ENCODE measurements around the gene HECTD4.

- TF ChIP-seq, protein P1, sequence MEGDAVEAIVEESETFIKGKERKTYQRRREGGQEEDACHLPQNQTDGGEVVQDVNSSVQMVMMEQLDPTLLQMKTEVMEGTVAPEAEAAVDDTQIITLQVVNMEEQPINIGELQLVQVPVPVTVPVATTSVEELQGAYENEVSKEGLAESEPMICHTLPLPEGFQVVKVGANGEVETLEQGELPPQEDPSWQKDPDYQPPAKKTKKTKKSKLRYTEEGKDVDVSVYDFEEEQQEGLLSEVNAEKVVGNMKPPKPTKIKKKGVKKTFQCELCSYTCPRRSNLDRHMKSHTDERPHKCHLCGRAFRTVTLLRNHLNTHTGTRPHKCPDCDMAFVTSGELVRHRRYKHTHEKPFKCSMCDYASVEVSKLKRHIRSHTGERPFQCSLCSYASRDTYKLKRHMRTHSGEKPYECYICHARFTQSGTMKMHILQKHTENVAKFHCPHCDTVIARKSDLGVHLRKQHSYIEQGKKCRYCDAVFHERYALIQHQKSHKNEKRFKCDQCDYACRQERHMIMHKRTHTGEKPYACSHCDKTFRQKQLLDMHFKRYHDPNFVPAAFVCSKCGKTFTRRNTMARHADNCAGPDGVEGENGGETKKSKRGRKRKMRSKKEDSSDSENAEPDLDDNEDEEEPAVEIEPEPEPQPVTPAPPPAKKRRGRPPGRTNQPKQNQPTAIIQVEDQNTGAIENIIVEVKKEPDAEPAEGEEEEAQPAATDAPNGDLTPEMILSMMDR (IDR thresholded peaks at IDR 0.05) = no peak
- TF ChIP-seq POLR2A (IDR thresholded peaks at IDR 0.05) = no peak
Measured at GRCh38 chr12:112297188-112297587, 85.0 kb downstream of the HECTD4 start.
